ENCODE results near the gene RWDD3.

DNA sequence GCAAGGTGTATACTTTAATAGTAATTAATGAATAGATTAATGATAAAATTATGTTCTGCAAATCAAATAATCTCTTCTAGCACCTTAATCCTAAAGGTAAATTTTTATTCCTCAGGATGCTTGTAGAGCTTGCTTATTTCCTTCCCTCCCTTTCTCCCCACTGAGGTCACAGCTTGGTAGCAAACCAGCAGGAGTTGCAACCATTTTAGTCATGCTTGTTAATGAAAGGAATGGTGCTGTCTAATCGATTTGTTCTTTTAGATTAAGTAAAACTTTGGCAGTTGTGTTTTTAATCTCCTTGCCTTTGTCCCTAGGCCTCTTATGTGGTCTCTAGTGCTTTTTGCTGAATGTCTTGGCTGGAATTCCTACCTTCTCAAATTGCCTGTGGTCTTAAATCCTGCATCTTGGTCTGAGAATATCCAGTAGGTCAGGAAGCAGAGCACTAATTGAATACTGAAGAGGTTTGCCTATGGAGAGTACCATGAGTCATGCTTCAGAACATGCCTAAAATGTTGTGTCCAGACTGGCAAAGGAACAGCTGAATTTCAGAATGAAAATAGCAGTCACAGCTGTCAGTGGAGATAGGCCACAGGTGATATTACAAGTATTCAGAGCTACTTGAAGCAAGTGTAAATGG, 36.3 kb upstream of the RWDD3 start:
- TF ChIP-seq, protein P1, sequence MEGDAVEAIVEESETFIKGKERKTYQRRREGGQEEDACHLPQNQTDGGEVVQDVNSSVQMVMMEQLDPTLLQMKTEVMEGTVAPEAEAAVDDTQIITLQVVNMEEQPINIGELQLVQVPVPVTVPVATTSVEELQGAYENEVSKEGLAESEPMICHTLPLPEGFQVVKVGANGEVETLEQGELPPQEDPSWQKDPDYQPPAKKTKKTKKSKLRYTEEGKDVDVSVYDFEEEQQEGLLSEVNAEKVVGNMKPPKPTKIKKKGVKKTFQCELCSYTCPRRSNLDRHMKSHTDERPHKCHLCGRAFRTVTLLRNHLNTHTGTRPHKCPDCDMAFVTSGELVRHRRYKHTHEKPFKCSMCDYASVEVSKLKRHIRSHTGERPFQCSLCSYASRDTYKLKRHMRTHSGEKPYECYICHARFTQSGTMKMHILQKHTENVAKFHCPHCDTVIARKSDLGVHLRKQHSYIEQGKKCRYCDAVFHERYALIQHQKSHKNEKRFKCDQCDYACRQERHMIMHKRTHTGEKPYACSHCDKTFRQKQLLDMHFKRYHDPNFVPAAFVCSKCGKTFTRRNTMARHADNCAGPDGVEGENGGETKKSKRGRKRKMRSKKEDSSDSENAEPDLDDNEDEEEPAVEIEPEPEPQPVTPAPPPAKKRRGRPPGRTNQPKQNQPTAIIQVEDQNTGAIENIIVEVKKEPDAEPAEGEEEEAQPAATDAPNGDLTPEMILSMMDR (optimal IDR thresholded peaks at IDR 0.05 in 1 of 3, IDR thresholded peaks at IDR 0.05 in 1 of 3, conservative IDR thresholded peaks at IDR 0.05 in 1 of 3; ENCODE audit: extremely low read depth in 1 of 3, insufficient read depth in 2 of 3, low read length in 3 of 3), result no peak
- TF ChIP-seq EZH2 (IDR thresholded peaks at IDR 0.05; ENCODE audit: low read length), result no peak

Data from keratinocyte (primary cell).